Neural cell (in vitro differentiated cells): ENCODE data around the gene TAAR2. TPM values are rescaled to one million over a fixed set of nuclear protein-coding genes. Genes with fewer than 3 reads are reported as not detected.

Source experiments
- H2AFZ ChIP-seq: fragments of 200-600, 300-800 bp; sonication (generic), shearing (Covaris generic); 2 replicates; pipeline ENCODE4 v1.6.0; 2014; ENCODE audit warnings: low read depth, mild to moderate bottlenecking, antibody characterized with exemption, low read length, moderate library complexity
- H3F3A ChIP-seq: fragments of 200-600 bp; shearing (Covaris generic); 2 replicates; pipeline ENCODE4 v1.6.1; 2016; ENCODE audit warnings: mild to moderate bottlenecking, moderate library complexity, mixed read lengths, antibody characterized with exemption, low read length; ENCODE audit not compliant: insufficient read depth, poor library complexity, severe bottlenecking
- H3K27ac ChIP-seq: fragments of 200-600, 300-800 bp; sonication (generic), shearing (Covaris generic); 2 replicates; pipeline ENCODE4 v1.5.1; 2014; ENCODE audit warnings: mild to moderate bottlenecking, low read length, moderate library complexity
- H3K27me3 ChIP-seq: fragments of 300-800, 200-600 bp; sonication (generic), shearing (Covaris generic); 2 replicates; pipeline ENCODE4 v1.6.0; 2014; ENCODE audit warnings: mild to moderate bottlenecking, low read depth, low read length, moderate library complexity; ENCODE audit not compliant: insufficient read depth
- H3K36me3 ChIP-seq: fragments of 300-800, 200-600 bp; sonication (generic), shearing (Covaris generic); 2 replicates; pipeline ENCODE4 v1.5.1; 2014; ENCODE audit warnings: mild to moderate bottlenecking, antibody characterized with exemption, low read length, moderate library complexity; ENCODE audit not compliant: insufficient read depth
- H3K4me2 ChIP-seq: fragments of 300-800, 200-600 bp; sonication (generic), shearing (Covaris generic); 2 replicates; pipeline ENCODE4 v1.6.0; 2014; ENCODE audit warnings: mild to moderate bottlenecking, low read length
- H3K4me3 ChIP-seq: fragments of 300-800, 200-600 bp; sonication (generic), shearing (Covaris generic); 2 replicates; pipeline ENCODE4 v1.5.1; 2014; ENCODE audit warnings: mild to moderate bottlenecking, low read length, moderate library complexity
- H3K79me2 ChIP-seq: fragments of 200-600 bp; shearing (Covaris generic); replicated peaks from 2 replicates; pipeline ENCODE4 v1.6.0; 2014; ENCODE audit warnings: mild to moderate bottlenecking, low read length, moderate library complexity; ENCODE audit not compliant: insufficient read depth
- H3K9ac ChIP-seq: fragments of 300-800, 200-600 bp; sonication (generic), shearing (Covaris generic); 2 replicates; pipeline ENCODE4 v1.6.1; 2016; ENCODE audit warnings: mild to moderate bottlenecking, low read length, mixed read lengths
- H3K9me2 ChIP-seq: fragments of 200-600 bp; shearing (Covaris generic); 2 replicates; pipeline ENCODE4 v1.6.1; 2016; ENCODE audit warnings: mild to moderate bottlenecking, low read length, mixed read lengths; ENCODE audit not compliant: insufficient read depth
- H3K9me3 ChIP-seq: fragments of 200-600, 300-800 bp; sonication (generic), shearing (Covaris generic); 2 replicates; pipeline ENCODE4 v1.6.1; 2016; ENCODE audit warnings: mild to moderate bottlenecking, mixed run types, low read length, moderate library complexity, mixed read lengths
- H4K20me1 ChIP-seq: fragments of 200-600 bp; shearing (Covaris generic); 2 replicates; pipeline ENCODE4 v1.6.1; 2016; ENCODE audit warnings: mild to moderate bottlenecking, mixed run types; ENCODE audit not compliant: insufficient read depth
- CTCF ChIP-seq: fragments of 450-650 bp; IDR thresholded peaks from 2 replicates; pipeline ENCODE4 v1.5.1; 2014; ENCODE audit warnings: antibody characterized with exemption, mild to moderate bottlenecking, moderate library complexity; ENCODE audit not compliant: poor library complexity, severe bottlenecking
- EP300 ChIP-seq: fragments of 450-650 bp; conservative IDR thresholded peaks from 2 replicates; pipeline ENCODE4 v1.6.1; 2014; ENCODE audit warnings: antibody characterized with exemption, mild to moderate bottlenecking, moderate library complexity; ENCODE audit not compliant: poor library complexity, severe bottlenecking
- EZH2 ChIP-seq: fragments of 200-600, 300-800 bp; shearing (Covaris generic), sonication (generic); IDR thresholded peaks from 2 replicates; pipeline ENCODE4 v1.6.1; 2014; ENCODE audit warnings: antibody characterized with exemption, low read length, borderline replicate concordance, mild to moderate bottlenecking; ENCODE audit not compliant: insufficient read depth, poor library complexity, severe bottlenecking
- MXI1 ChIP-seq: fragments of 450-650 bp; conservative IDR thresholded peaks from 2 replicates; pipeline ENCODE4 v1.6.1; 2014; ENCODE audit warnings: antibody characterized with exemption, mild to moderate bottlenecking; ENCODE audit not compliant: poor library complexity, severe bottlenecking
- POLR2AphosphoS5 ChIP-seq: IDR thresholded peaks from 2 replicates; pipeline ENCODE4 v1.6.1; 2012
- RAD21 ChIP-seq: fragments of 450-650 bp; conservative IDR thresholded peaks from 2 replicates; pipeline ENCODE4 v1.6.1; 2014; ENCODE audit warnings: antibody characterized with exemption, mild to moderate bottlenecking, moderate library complexity
- REST ChIP-seq: IDR thresholded peaks from 2 replicates; pipeline ENCODE4 v1.6.1; 2012; ENCODE audit warnings: borderline replicate concordance
- SMC3 ChIP-seq: fragments of 450-650 bp; conservative IDR thresholded peaks from 2 replicates; pipeline ENCODE4 v1.6.1; 2014; ENCODE audit warnings: antibody characterized with exemption, mild to moderate bottlenecking, moderate library complexity; ENCODE audit not compliant: poor library complexity
- TAF1 ChIP-seq: IDR thresholded peaks from 2 replicates; pipeline ENCODE4 v1.6.1; 2012; ENCODE audit warnings: low read depth
- polyA plus RNA-seq: library from polyadenylated mRNA; depleted of rRNA; stranded (reverse); fragments of >200 nt; gene quantifications from 2 replicates; pipeline ENCODE4 v1.2.3, GENCODE V29; 2014

Gene TAAR2
- polyA plus RNA-seq, 1 donor from 2014 or later = not detected

- Histone ChIP-seq H3K4me3 (no peak overlapping the region), H3K27me3 (no peaks in the 10 kb centered on the region), H3K9me3 (no peaks in the 10 kb centered on the region), H3K79me2 (no peaks in the 10 kb centered on the region), H3F3A (no peaks in the 10 kb centered on the region), H4K20me1 (no peaks in the 10 kb centered on the region), H3K9ac (no peak overlapping the region), H3K27ac (no peak overlapping the region), H2AFZ (no peak overlapping the region), H3K9me2 (no peaks in the 10 kb centered on the region), H3K36me3 (no peaks in the 10 kb centered on the region), H3K4me2 (no peak overlapping the region)
- no peak for TF ChIP-seq TAF1
- no peak for TF ChIP-seq POLR2AphosphoS5
- TF ChIP-seq RAD21 = no peak
- no peak for TF ChIP-seq SMC3
- TF ChIP-seq CTCF = no peak
- TF ChIP-seq EZH2 = no peak
- TF ChIP-seq EP300 = no peak
- no peak for TF ChIP-seq REST
- no peak for TF ChIP-seq MXI1
Measured at GRCh38 chr6:132568611-132569010, 55.5 kb downstream of the TAAR2 start.

GRCh38 chr6:132567566-132567965, 56.5 kb downstream of the TAAR2 start:
- no peak overlapping the region for H3K9ac ChIP-seq
- no peaks in the 10 kb centered on the region for H3K9me3 ChIP-seq
- no peaks in the 10 kb centered on the region for H4K20me1 ChIP-seq
- H3K79me2 ChIP-seq = no peaks in the 10 kb centered on the region
- no peaks in the 10 kb centered on the region for H3K36me3 ChIP-seq
- no peak overlapping the region for H3K27ac ChIP-seq
- no peak overlapping the region for H2AFZ ChIP-seq
- TF ChIP-seq SMC3 (no peak), EZH2 (no peak), POLR2AphosphoS5 (no peak), TAF1 (no peak), CTCF (no peak), EP300 (no peak), MXI1 (no peak), REST (no peak), RAD21 (no peak)
- H3K27me3 ChIP-seq = no peaks in the 10 kb centered on the region
- no peaks in the 10 kb centered on the region for H3F3A ChIP-seq
- H3K4me2 ChIP-seq = no peak overlapping the region
- no peak overlapping the region for H3K4me3 ChIP-seq
- H3K9me2 ChIP-seq = no peaks in the 10 kb centered on the region
